Endothelial cell of umbilical vein (primary cell): ENCODE measurements around the gene MSX2. TPM values are rescaled to one million over a fixed set of nuclear protein-coding genes. Genes with fewer than 3 reads are reported as not detected.

ENCODE experiments used
- BruUV-seq: library from RNA; stranded (reverse); fragments of 400-500 nt; replicated peaks from 2 replicates; lab custom pipeline; 2021; lab: Mats Ljungman, UMichigan
- CTCF ChIA-PET: fragments of 300-600, 350-600 bp; sonication (Branson Sonifier 250); formaldehyde crosslinking; loops from one replicate; lab custom pipeline; 2021; ENCODE audit warnings: antibody characterized with exemption, inconsistent platforms; lab: Charles Lee
- POLR2A ChIA-PET: fragments of 300-600, 350-600 bp; sonication (Branson Sonifier 250); formaldehyde crosslinking; loops from one replicate; lab custom pipeline; 2021; ENCODE audit warnings: antibody characterized with exemption, inconsistent platforms; lab: Charles Lee
- DNase-seq: peaks from one replicate; pipeline ENCODE4 v3.0.0-alpha.2; 2011; ENCODE audit warnings: low read depth, low spot score
- FAIRE-seq: peaks from 2 replicates; lab custom pipeline; 2011; peaks lifted over from hg19 to GRCh38; lab: Jason Lieb, UNC
- H2AFZ ChIP-seq: 2 replicates; pipeline ENCODE4 v1.6.0; 2012; ENCODE audit warnings: low read depth, low read length, control low read depth, inconsistent platforms
- H3K27ac ChIP-seq: 2 replicates; pipeline ENCODE4 v1.5.1; 2011; ENCODE audit warnings: low read depth, mild to moderate bottlenecking, control low read depth, low read length, moderate library complexity; ENCODE audit not compliant: insufficient read depth
- H3K27me3 ChIP-seq, 2 experiments: 2 replicates each; pipeline versions ENCODE4 v1.6.0 to v1.6.1; 2011; ENCODE audit warnings: low read length in 2 of 2, mixed read lengths in 1 of 2; ENCODE audit not compliant: control insufficient read depth in 2 of 2, insufficient read depth in 2 of 2
- H3K36me3 ChIP-seq, 2 experiments: 2 replicates in 1 of 2; 3 replicates in 1 of 2; pipeline ENCODE4 v1.5.1; 2011; ENCODE audit warnings: low read length in 2 of 2, mild to moderate bottlenecking in 1 of 2, moderate library complexity in 1 of 2; ENCODE audit not compliant: control insufficient read depth in 2 of 2, insufficient read depth in 2 of 2; ENCODE audit errors: extremely low read depth in 1 of 2
- H3K4me1 ChIP-seq: 3 replicates; pipeline ENCODE4 v1.5.1; 2011; ENCODE audit warnings: mild to moderate bottlenecking, low read length; ENCODE audit not compliant: control insufficient read depth, insufficient read depth; ENCODE audit errors: extremely low read depth
- H3K4me2 ChIP-seq: 2 replicates; pipeline ENCODE4 v1.6.1; 2011; ENCODE audit warnings: low read length, control low read depth, mixed read lengths; ENCODE audit not compliant: insufficient read depth
- H3K4me3 ChIP-seq, 3 experiments: fragments of 200-600 bp in 1 of 3; sonication (generic), shearing (Covaris generic) in 1 of 3; replicated peaks in 1 of 3; 2 replicates each; pipeline ENCODE4 v1.5.1; 2011 to 2016; ENCODE audit warnings: control low read depth in 3 of 3, low read length in 3 of 3, mild to moderate bottlenecking in 2 of 3, inconsistent platforms in 1 of 3, low read depth in 1 of 3, moderate library complexity in 1 of 3; ENCODE audit not compliant: insufficient read depth in 1 of 3
- H3K79me2 ChIP-seq: 2 replicates; pipeline ENCODE4 v1.6.0; 2012; ENCODE audit warnings: low read length, inconsistent platforms; ENCODE audit not compliant: control insufficient read depth, insufficient read depth
- H3K9ac ChIP-seq: replicated peaks from 2 replicates; pipeline ENCODE3; 2011; ENCODE audit warnings: low read length, control low read depth; ENCODE audit not compliant: insufficient read depth; ENCODE audit errors: extremely low read depth
- H3K9me1 ChIP-seq: replicated peaks from 3 replicates; pipeline ENCODE4 v1.6.0; 2011; ENCODE audit warnings: mild to moderate bottlenecking, low read length; ENCODE audit not compliant: control insufficient read depth, insufficient read depth; ENCODE audit errors: extremely low read depth
- H3K9me3 ChIP-seq: replicated peaks from 2 replicates; pipeline ENCODE4 v1.5.1; 2012; ENCODE audit warnings: low read length, inconsistent platforms; ENCODE audit not compliant: control insufficient read depth, insufficient read depth
- H4K20me1 ChIP-seq: replicated peaks from 2 replicates; pipeline ENCODE3; 2011; ENCODE audit warnings: mild to moderate bottlenecking, low read length; ENCODE audit not compliant: control insufficient read depth, insufficient read depth; ENCODE audit errors: extremely low read depth
- CTCF ChIP-seq, 2 donors: IDR thresholded peaks; 1 replicate in 1 of 2; 2 replicates in 1 of 2; pipeline ENCODE4 v1.5.1; 2011; ENCODE audit warnings: low read length in 2 of 2, mild to moderate bottlenecking in 2 of 2, moderate library complexity in 2 of 2, control low read depth in 1 of 2, inconsistent platforms in 1 of 2, low read depth in 1 of 2; ENCODE audit not compliant: insufficient read depth in 1 of 2; ENCODE audit errors: extremely low read depth in 1 of 2
- EZH2 ChIP-seq: IDR thresholded peaks from 2 replicates; pipeline ENCODE4 v1.6.1; 2012; ENCODE audit warnings: borderline replicate concordance, low read depth, mild to moderate bottlenecking, moderate library complexity, low read length, inconsistent platforms; ENCODE audit not compliant: severe bottlenecking
- FOS ChIP-seq: IDR thresholded peaks from 2 replicates; pipeline ENCODE4 v1.6.1; 2011; ENCODE audit warnings: mild to moderate bottlenecking, low read length, moderate library complexity, borderline replicate concordance; ENCODE audit not compliant: insufficient read depth
- GATA2 ChIP-seq: IDR thresholded peaks from 2 replicates; pipeline ENCODE4 v1.7.0; 2011; ENCODE audit warnings: low read depth, mild to moderate bottlenecking, moderate library complexity, mixed read lengths, low read length; ENCODE audit not compliant: insufficient read length, insufficient read depth
- MAX ChIP-seq: IDR thresholded peaks from 2 replicates; pipeline ENCODE4 v1.6.1; 2011; ENCODE audit not compliant: insufficient read depth, insufficient read length
- MYC ChIP-seq: IDR thresholded peaks from one replicate; pipeline ENCODE4 v1.6.1; 2011; ENCODE audit warnings: mild to moderate bottlenecking, low read depth, low read length
- POLR2A ChIP-seq: IDR thresholded peaks from 2 replicates; pipeline ENCODE4 v1.6.1; 2012; ENCODE audit warnings: low read depth, mild to moderate bottlenecking, control low read depth, low read length
- POLR2AphosphoS5 ChIP-seq: IDR thresholded peaks from 2 replicates; pipeline ENCODE4 v1.6.1; 2012; ENCODE audit warnings: low read depth, mild to moderate bottlenecking, control low read depth, low read length, moderate library complexity; ENCODE audit not compliant: insufficient read depth
- dilution Hi-C: fragments of 300-500 bp; cut with MboI; formaldehyde crosslinking; loops from one replicate; pipeline ENCODE4 v1.15.0; 2019; ENCODE audit warnings: low sequenced_read_pairs; ENCODE audit not compliant: extremely low pct_ligation_motif_present
- intact Hi-C: fragments of 100-400 bp; cut with micrococcal nuclease; formaldehyde crosslinking; loops from one replicate; pipeline ENCODE4 v1.10.0; 2022
- polyA plus RNA-seq, 4 experiments: library from polyadenylated mRNA; depleted of rRNA in 3 of 4; stranded (reverse) in 3 of 4; unstranded in 1 of 4; fragments of >200 nt; gene quantifications; 2 replicates each; pipeline versions ENCODE4 v1.2.1 to v1.2.3, GENCODE V29; 2011 to 2012; ENCODE audit warnings: missing spikeins in 1 of 4
- total RNA-seq: library from RNA; stranded (reverse); gene quantifications from 2 replicates; pipeline ENCODE4 v1.2.3, GENCODE V29; 2021

The MSX2 gene
- total and polyA plus RNA-seq, 2 donors (not counting 3 experiments of a cell fraction or from before 2014, with no cell fraction given), result not detected

GRCh38 chr5:174727794-174728680 lies 3.7 kb downstream of the MSX2 start:
- FAIRE-seq (no peak), DNase-seq (no peak)
- Histone ChIP-seq H3K27ac (no peak overlapping the region), H2AFZ (no peak overlapping the region), H3K4me2 (no peak overlapping the region), H3K9me3 (no peaks in the 10 kb centered on the region), H4K20me1 (no peaks in the 10 kb centered on the region), H3K4me3 (no peak overlapping the region), H3K9me1 (no peaks in the 10 kb centered on the region), H3K4me1 (no peaks in the 10 kb centered on the region), H3K36me3 (no peaks in the 10 kb centered on the region), H3K9ac (no peak overlapping the region), H3K27me3 (peaks cover 34 to 48% of the 10 kb centered on the region in 2 experiments), H3K79me2 (no peaks in the 10 kb centered on the region)
- no TSS peak for BruUV-seq
- ChIA-PET CTCF (no interaction called here), POLR2A (no interaction called here)
- intact Hi-C loops (no loop called here), dilution Hi-C loops (no loop called here)
- TF ChIP-seq GATA2 (no peak), MYC (no peak), EZH2 (no peak), POLR2AphosphoS5 (no peak), POLR2A (no peak), MAX (no peak), FOS (no peak), CTCF (IDR thresholded peaks at IDR 0.05; ENCODE audit: extremely low read depth in 1 of 2, insufficient read depth in 1 of 2, low read depth in 1 of 2, low read length in 2 of 2) (no peak)
